ENCODE data around the gene BCKDK.
"Not testable (repeated sequence)": the region's sequence is repeated elsewhere in the genome, so short reads cannot be mapped to it uniquely, and the experiment has no call there.

Gene BCKDK

GRCh38 chr16:31133046-31133501 is 24.9 kb downstream of the BCKDK start:
- Histone ChIP-seq H3K9me3 (ENCODE audit: control insufficient read depth in 5 of 5, low read length in 5 of 5) (no peaks in the 10 kb centered on the region), H3K9ac (ENCODE audit: low read length in 5 of 5) (no peak overlapping the region), H3K36me3 (ENCODE audit: control insufficient read depth in 5 of 5, insufficient read depth in 5 of 5, low read length in 5 of 5) (peaks cover 0 to 52% (median 46%) of the 10 kb centered on the region in 5 donors), H3K4me3 (ENCODE audit: low read depth in 1 of 5, low read length in 5 of 5) (no peak overlapping the region), H3K27ac (ENCODE audit: low read depth, low read length) (no peak overlapping the region), H3K4me1 (ENCODE audit: control insufficient read depth in 5 of 5, insufficient read depth in 5 of 5, low read length in 5 of 5) (peaks cover 0 to 38% (median 15%) of the 10 kb centered on the region in 5 donors), H3K27me3 (ENCODE audit: control insufficient read depth in 5 of 5, insufficient read depth in 4 of 5, low read length in 5 of 5) (peaks cover 0 to 12% (median 9%) of the 10 kb centered on the region in 5 donors)

GRCh38 chr16:31134091-31134571 is 25.9 kb downstream of the BCKDK start:
- Histone ChIP-seq H3K4me3 (ENCODE audit: low read depth in 1 of 5, low read length in 5 of 5) (no peak overlapping the region), H3K9me3 (ENCODE audit: control insufficient read depth in 5 of 5, low read length in 5 of 5) (no peaks in the 10 kb centered on the region), H3K4me1 (ENCODE audit: control insufficient read depth in 5 of 5, insufficient read depth in 5 of 5, low read length in 5 of 5) (peaks cover 0 to 37% (median 20%) of the 10 kb centered on the region in 5 donors), H3K9ac (ENCODE audit: low read length in 5 of 5) (no peak overlapping the region), H3K27me3 (ENCODE audit: control insufficient read depth in 5 of 5, insufficient read depth in 4 of 5, low read length in 5 of 5) (peaks cover 0 to 12% (median 9%) of the 10 kb centered on the region in 5 donors), H3K36me3 (ENCODE audit: control insufficient read depth in 5 of 5, insufficient read depth in 5 of 5, low read length in 5 of 5) (peaks cover 0 to 41% (median 35%) of the 10 kb centered on the region in 5 donors), H3K27ac (ENCODE audit: low read depth, low read length) (no peak overlapping the region)

GRCh38 chr16:31134625-31135534 is 26.7 kb downstream of the BCKDK start:
- Histone ChIP-seq H3K4me1 (ENCODE audit: control insufficient read depth in 5 of 5, insufficient read depth in 5 of 5, low read length in 5 of 5) (peaks cover 0 to 31% (median 19%) of the 10 kb centered on the region in 5 donors), H3K4me3 (ENCODE audit: low read depth in 1 of 5, low read length in 5 of 5) (no peak overlapping the region), H3K9me3 (ENCODE audit: control insufficient read depth in 5 of 5, low read length in 5 of 5) (no peaks in the 10 kb centered on the region), H3K27me3 (ENCODE audit: control insufficient read depth in 5 of 5, insufficient read depth in 4 of 5, low read length in 5 of 5) (peaks cover 0 to 12% (median 9%) of the 10 kb centered on the region in 5 donors), H3K9ac (ENCODE audit: low read length in 5 of 5) (peak overlapping the region in 1 of 5 donors; percentile 4), H3K27ac (ENCODE audit: low read depth, low read length) (no peak overlapping the region), H3K36me3 (ENCODE audit: control insufficient read depth in 5 of 5, insufficient read depth in 5 of 5, low read length in 5 of 5) (peaks cover 0 to 34% (median 28%) of the 10 kb centered on the region in 5 donors)

GRCh38 chr16:31135535-31136286 is 27.5 kb downstream of the BCKDK start, which contains the start of gene PRSS8:
Gene PRSS8 (minus strand): TSS chr16:31135727. CDS start chr16:31135498, 229 bp downstream.
- Histone ChIP-seq H3K9me3 (ENCODE audit: control insufficient read depth in 5 of 5, low read length in 5 of 5) (no peaks in the 10 kb centered on the region), H3K4me3 (ENCODE audit: low read depth in 1 of 5, low read length in 5 of 5) (no peak within 1 kb of the TSS), H3K27me3 (ENCODE audit: control insufficient read depth in 5 of 5, insufficient read depth in 4 of 5, low read length in 5 of 5) (peaks cover 0 to 12% (median 9%) of the 10 kb centered on the region in 5 donors), H3K4me1 (ENCODE audit: control insufficient read depth in 5 of 5, insufficient read depth in 5 of 5, low read length in 5 of 5) (peaks cover 0 to 23% (median 15%) of the 10 kb centered on the region in 5 donors), H3K9ac (ENCODE audit: low read length in 5 of 5) (peak within 1 kb of the TSS in 1 of 5 donors; percentile 4), H3K27ac (ENCODE audit: low read depth, low read length) (no peak within 1 kb of the TSS), H3K36me3 (ENCODE audit: control insufficient read depth in 5 of 5, insufficient read depth in 5 of 5, low read length in 5 of 5) (peaks cover 0 to 27% (median 21%) of the 10 kb centered on the region in 5 donors)

DNA sequence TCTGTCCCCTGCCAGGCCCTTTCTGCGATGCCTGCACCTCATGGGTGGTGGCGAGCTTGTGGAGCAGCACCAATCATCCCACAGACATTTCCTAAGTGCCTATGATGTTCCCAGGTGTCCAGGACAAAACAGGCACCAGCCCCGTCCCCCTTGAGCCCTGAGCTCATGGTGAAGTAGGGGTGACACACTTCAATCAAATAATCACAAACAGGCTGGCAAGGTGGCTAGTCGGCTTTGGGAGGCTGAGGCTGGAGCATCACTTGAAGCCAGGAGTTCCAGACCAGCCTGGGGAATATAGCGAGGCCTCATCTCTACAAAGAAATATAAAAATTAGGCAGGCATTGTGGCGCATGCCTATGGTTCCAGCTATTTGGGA is 28.1 kb downstream of the BCKDK start:
- Histone ChIP-seq H3K9ac (ENCODE audit: low read length in 5 of 5) (no peak overlapping the region), H3K4me3 (ENCODE audit: low read depth in 1 of 5, low read length in 5 of 5) (no peak overlapping the region), H3K27me3 (ENCODE audit: control insufficient read depth in 5 of 5, insufficient read depth in 4 of 5, low read length in 5 of 5) (peaks cover 0 to 12% (median 9%) of the 10 kb centered on the region in 5 donors), H3K36me3 (ENCODE audit: control insufficient read depth in 5 of 5, insufficient read depth in 5 of 5, low read length in 5 of 5) (peaks cover 0 to 22% (median 15%) of the 10 kb centered on the region in 5 donors), H3K9me3 (ENCODE audit: control insufficient read depth in 5 of 5, low read length in 5 of 5) (no peaks in the 10 kb centered on the region), H3K27ac (ENCODE audit: low read depth, low read length) (no peak overlapping the region), H3K4me1 (ENCODE audit: control insufficient read depth in 5 of 5, insufficient read depth in 5 of 5, low read length in 5 of 5) (peaks cover 0 to 27% (median 17%) of the 10 kb centered on the region in 5 donors)

DNA sequence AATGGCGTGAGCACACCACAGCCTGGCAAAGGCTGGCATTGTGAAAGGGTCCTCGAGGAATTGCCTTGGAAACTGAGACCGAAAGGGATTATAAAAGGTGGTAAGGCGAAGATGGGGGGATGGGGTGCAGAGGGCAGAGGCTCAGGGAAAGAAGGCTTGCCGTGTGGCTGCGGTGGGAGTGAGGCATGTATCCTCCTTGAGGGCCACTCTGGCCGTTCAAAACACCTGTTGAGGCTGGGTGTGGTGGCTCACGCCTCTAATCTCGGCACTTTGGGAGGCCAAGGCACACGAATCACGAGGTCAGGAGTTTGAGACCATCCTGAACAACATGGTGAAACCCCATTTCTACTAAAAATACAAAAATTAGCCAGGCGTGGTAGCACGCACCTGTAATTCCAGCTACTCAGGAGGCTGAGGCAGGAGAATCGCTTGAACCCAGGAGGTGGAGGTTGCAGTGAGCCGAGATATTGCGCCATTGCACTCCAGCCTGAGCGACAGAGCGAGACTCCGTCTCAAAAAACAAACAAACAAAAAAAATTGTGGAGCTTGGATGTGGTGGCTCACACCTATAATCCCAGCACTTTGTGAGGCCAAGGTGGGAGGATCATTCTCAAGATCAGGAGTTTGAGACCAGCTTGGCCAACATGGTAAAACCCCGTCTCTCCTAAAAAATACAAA is 28.8 kb downstream of the BCKDK start:
- H3K4me1 ChIP-seq (ENCODE audit: control insufficient read depth in 5 of 5, insufficient read depth in 5 of 5, low read length in 5 of 5) = peaks cover 1 to 34% (median 24%) of the 10 kb centered on the region in 5 donors
- not testable (repeated sequence) for H3K4me3 ChIP-seq (ENCODE audit: low read depth in 1 of 5, low read length in 5 of 5); H3K27ac ChIP-seq (ENCODE audit: low read depth, low read length); H3K9ac ChIP-seq (ENCODE audit: low read length in 5 of 5); H3K9me3 ChIP-seq (ENCODE audit: control insufficient read depth in 5 of 5, low read length in 5 of 5)
- H3K36me3 ChIP-seq (ENCODE audit: control insufficient read depth in 5 of 5, insufficient read depth in 5 of 5, low read length in 5 of 5) = peaks cover 0 to 15% (median 8%) of the 10 kb centered on the region in 5 donors
- H3K27me3 ChIP-seq (ENCODE audit: control insufficient read depth in 5 of 5, insufficient read depth in 4 of 5, low read length in 5 of 5) = peaks cover 0 to 12% (median 9%) of the 10 kb centered on the region in 5 donors

- Histone ChIP-seq H3K27me3 (ENCODE audit: control insufficient read depth in 5 of 5, insufficient read depth in 4 of 5, low read length in 5 of 5) (peaks cover 0 to 12% (median 9%) of the 10 kb centered on the region in 5 donors), H3K9me3 (ENCODE audit: control insufficient read depth in 5 of 5, low read length in 5 of 5) (no peaks in the 10 kb centered on the region), H3K27ac (ENCODE audit: low read depth, low read length) (no peak overlapping the region), H3K4me3 (ENCODE audit: low read depth in 1 of 5, low read length in 5 of 5) (peak overlapping the region in 1 of 5 donors; percentile 5), H3K9ac (ENCODE audit: low read length in 5 of 5) (peak overlapping the region in 2 of 5 donors; percentile 7 to 19), H3K4me1 (ENCODE audit: control insufficient read depth in 5 of 5, insufficient read depth in 5 of 5, low read length in 5 of 5) (peaks cover 1 to 40% (median 29%) of the 10 kb centered on the region in 5 donors), H3K36me3 (ENCODE audit: control insufficient read depth in 5 of 5, insufficient read depth in 5 of 5, low read length in 5 of 5) (no peaks in the 10 kb centered on the region)
Observed at GRCh38 chr16:31138621-31139578, 30.7 kb downstream of the BCKDK start.

DNA sequence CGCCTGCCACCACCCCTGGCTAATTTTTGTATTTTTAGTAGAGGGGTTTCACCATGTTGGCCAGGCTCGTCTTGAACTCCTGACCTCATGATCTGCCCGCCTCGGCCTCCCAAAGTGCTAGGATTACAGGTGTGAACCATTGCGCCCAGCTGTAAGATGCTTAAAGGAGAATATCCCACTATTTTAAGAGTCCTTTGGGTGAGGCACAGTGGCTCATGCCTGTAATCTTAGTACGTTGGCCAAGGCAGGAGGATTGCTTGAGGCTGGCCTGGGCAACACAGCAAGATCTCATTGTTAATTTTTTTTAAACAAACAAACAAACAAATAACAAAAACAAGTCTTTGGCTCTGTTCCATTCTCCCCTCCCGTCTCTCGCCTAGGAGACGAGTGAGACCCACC is 32.9 kb downstream of the BCKDK start:
- not testable (repeated sequence) for H3K9me3 ChIP-seq (ENCODE audit: control insufficient read depth in 5 of 5, low read length in 5 of 5); H3K9ac ChIP-seq (ENCODE audit: low read length in 5 of 5); H3K27me3 ChIP-seq (ENCODE audit: control insufficient read depth in 5 of 5, insufficient read depth in 4 of 5, low read length in 5 of 5); H3K36me3 ChIP-seq (ENCODE audit: control insufficient read depth in 5 of 5, insufficient read depth in 5 of 5, low read length in 5 of 5)
- Histone ChIP-seq H3K4me3 (ENCODE audit: low read depth in 1 of 5, low read length in 5 of 5) (peak overlapping the region in 1 of 5 donors; percentile 51), H3K4me1 (ENCODE audit: control insufficient read depth in 5 of 5, insufficient read depth in 5 of 5, low read length in 5 of 5) (peaks cover 1 to 31% (median 24%) of the 10 kb centered on the region in 5 donors), H3K27ac (ENCODE audit: low read depth, low read length) (peak overlapping the region; percentile 61)
